K562 (cell line): ENCODE results near the gene FBRS. TPM values are rescaled to one million over a fixed set of nuclear protein-coding genes. Genes with fewer than 3 reads are reported as not detected.

ENCODE experiments used
- ARID4B ChIP-seq: sonication (generic); formaldehyde crosslinking; IDR thresholded peaks from 2 replicates; pipeline ENCODE4 v1.8.0; 2022; ENCODE audit warnings: mild to moderate bottlenecking, missing genetic modification reagents
- CHD1 ChIP-seq: fragments of 200-600 bp; sonication (generic); IDR thresholded peaks from one replicate; pipeline ENCODE4 v1.6.1; 2012; ENCODE audit warnings: mild to moderate bottlenecking, moderate library complexity, low read length, inconsistent platforms
- ERF ChIP-seq: fragments of 450-650 bp; formaldehyde crosslinking; IDR thresholded peaks from 2 replicates; pipeline ENCODE4 v1.4.0; 2020; ENCODE audit warnings: mild to moderate bottlenecking, mixed read lengths
- FOXO4 ChIP-seq: fragments of 450-650 bp; formaldehyde crosslinking; IDR thresholded peaks from 2 replicates; pipeline ENCODE4 v1.4.0; 2020; ENCODE audit warnings: mild to moderate bottlenecking, moderate library complexity
- HMGN3 ChIP-seq: IDR thresholded peaks from 2 replicates; pipeline ENCODE4 v1.6.1; 2011; ENCODE audit warnings: borderline replicate concordance, low read depth, mild to moderate bottlenecking, mixed read lengths, low read length; ENCODE audit not compliant: insufficient read length; ENCODE audit errors: extremely low read depth
- PHF20 ChIP-seq: fragments of 450-650 bp; IDR thresholded peaks from 2 replicates; pipeline ENCODE4 v1.6.1; 2018; ENCODE audit not compliant: partially characterized antibody
- RREB1 ChIP-seq: fragments of 250-450 bp; sonication (Bioruptor Pico); IDR thresholded peaks from 2 replicates; pipeline ENCODE4 v1.4.0; 2020
- ZFX ChIP-seq: sonication (generic); formaldehyde crosslinking; IDR thresholded peaks from 2 replicates; pipeline ENCODE4 v1.8.0; 2022; ENCODE audit warnings: mild to moderate bottlenecking, missing genetic modification reagents, moderate library complexity
- ZNF134 ChIP-seq: fragments of 250-450 bp; sonication (Bioruptor Pico); conservative IDR thresholded peaks from 2 replicates; pipeline ENCODE4 v1.4.0; 2020
- ZNF197 ChIP-seq: fragments of 200-800 bp; sonication (Bioruptor generic); IDR thresholded peaks from 2 replicates; pipeline ENCODE4 v1.6.1; 2016; ENCODE audit warnings: low read depth, missing genetic modification characterization, missing compliant biosample characterization
- ZNF253 ChIP-seq: fragments of 250-450 bp; sonication (Bioruptor Pico); conservative IDR thresholded peaks from 2 replicates; pipeline ENCODE4 v1.6.1; 2021; ENCODE audit warnings: mild to moderate bottlenecking
- ZNF316 ChIP-seq: fragments of 450-650 bp; IDR thresholded peaks from 2 replicates; pipeline ENCODE4 v1.6.1; 2016
- ZNF354B ChIP-seq: fragments of 250-450 bp; sonication (Bioruptor Pico); IDR thresholded peaks from 2 replicates; pipeline ENCODE4 v1.4.0; 2020
- ZNF644 ChIP-seq: fragments of 200-800 bp; sonication (Bioruptor generic); IDR thresholded peaks from 2 replicates; pipeline ENCODE4 v1.6.1; 2016; ENCODE audit warnings: low read depth, missing genetic modification characterization, missing compliant biosample characterization
- polyA plus RNA-seq, 8 experiments: library from polyadenylated mRNA; depleted of rRNA in 4 of 8; stranded (reverse) in 5 of 8; unstranded in 3 of 8; fragments of >200 nt; fragmentation: Nextera tagmentation in 2 of 8; fragmentation: Illumina TruSeq in 1 of 8; extraction: Ambion mirVana in 2 of 8; extraction: Trizol in 1 of 8; gene quantifications; 2 replicates each; pipeline versions ENCODE4 v1.2.1 to v1.2.3, GENCODE V29; 2011 to 2014; ENCODE audit warnings: inconsistent platforms in 1 of 8, missing spikeins in 1 of 8
- total RNA-seq, 7 experiments: library from RNA; depleted of rRNA in 6 of 7; stranded (reverse); fragments of >200 nt in 6 of 7; fragmentation: Illumina TruSeq in 2 of 7; extraction: Trizol in 2 of 7; gene quantifications; 2 replicates each; pipeline versions ENCODE4 v1.2.1 to v1.2.3, GENCODE V29; 2011 to 2021; ENCODE audit warnings: low replicate concordance in 1 of 7

The FBRS gene
- total and polyA plus RNA-seq, 9 of the 15 experiments (the other 6 are each of a cell fraction or from before 2014, with no cell fraction given), result 0.32 to 59.5 (median 13.1) TPM

GRCh38 chr16:30609926-30610839, 48.0 kb upstream of the FBRS start, which contains the start of gene ZNF689 (continued):
- TF ChIP-seq ARID4B (CRISPR knock-in tag) (no peak), ZFX (CRISPR knock-in tag) (peak; percentile 99), ZNF197 (CRISPR knock-in tag) (peak; percentile 94), CHD1 (peak; percentile 95), ERF (CRISPR knock-in tag) (peak; percentile 27; the same call in 1 of the 2 replicates), ZNF316 (peak; percentile 28; the same call in 1 of the 2 replicates), ZNF253 (CRISPR knock-in tag) (no peak), FOXO4 (CRISPR knock-in tag) (0 out of 2 replicates have a peak, but pooled peaks have one; percentile 61), RREB1 (no peak), PHF20 (peak; percentile 79), HMGN3 (peak; percentile 21), ZNF354B (CRISPR knock-in tag) (no peak), ZNF134 (0 out of 2 replicates have a peak, but pooled peaks have one; percentile 26), ZNF644 (tag) (no peak)
